ENCODE data around the gene UACA. TPM values are rescaled to one million over a fixed set of nuclear protein-coding genes. Genes with fewer than 3 reads are reported as not detected.

UACA gene
- total and polyA plus RNA-seq, 2 experiments from 2014 or later, result 127 to 155 TPM

DNA sequence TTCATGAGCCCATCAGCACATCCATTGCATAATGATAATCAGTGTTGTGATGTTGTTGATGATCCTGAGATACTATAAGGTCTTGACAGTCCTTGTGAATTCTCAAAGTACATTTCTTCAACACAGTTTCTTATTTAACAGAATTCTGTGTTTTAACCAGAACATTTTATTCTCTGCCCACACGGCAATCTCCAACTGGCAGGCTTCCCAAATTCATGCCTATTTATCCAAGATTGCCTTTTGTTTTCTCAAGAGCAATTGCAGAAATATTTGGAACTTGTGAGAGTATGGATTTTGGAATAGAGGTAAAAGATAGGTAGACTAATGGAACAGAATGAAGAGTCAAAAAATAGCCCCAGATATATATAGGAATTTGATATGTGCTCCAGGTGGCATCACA lies 116.0 kb downstream of the UACA start:
- peaks cover 6% of the 10 kb centered on the region for H3K4me1 ChIP-seq (ENCODE audit: low read depth)
- H3K36me3 ChIP-seq, result no peaks in the 10 kb centered on the region
- TF ChIP-seq, protein P1, sequence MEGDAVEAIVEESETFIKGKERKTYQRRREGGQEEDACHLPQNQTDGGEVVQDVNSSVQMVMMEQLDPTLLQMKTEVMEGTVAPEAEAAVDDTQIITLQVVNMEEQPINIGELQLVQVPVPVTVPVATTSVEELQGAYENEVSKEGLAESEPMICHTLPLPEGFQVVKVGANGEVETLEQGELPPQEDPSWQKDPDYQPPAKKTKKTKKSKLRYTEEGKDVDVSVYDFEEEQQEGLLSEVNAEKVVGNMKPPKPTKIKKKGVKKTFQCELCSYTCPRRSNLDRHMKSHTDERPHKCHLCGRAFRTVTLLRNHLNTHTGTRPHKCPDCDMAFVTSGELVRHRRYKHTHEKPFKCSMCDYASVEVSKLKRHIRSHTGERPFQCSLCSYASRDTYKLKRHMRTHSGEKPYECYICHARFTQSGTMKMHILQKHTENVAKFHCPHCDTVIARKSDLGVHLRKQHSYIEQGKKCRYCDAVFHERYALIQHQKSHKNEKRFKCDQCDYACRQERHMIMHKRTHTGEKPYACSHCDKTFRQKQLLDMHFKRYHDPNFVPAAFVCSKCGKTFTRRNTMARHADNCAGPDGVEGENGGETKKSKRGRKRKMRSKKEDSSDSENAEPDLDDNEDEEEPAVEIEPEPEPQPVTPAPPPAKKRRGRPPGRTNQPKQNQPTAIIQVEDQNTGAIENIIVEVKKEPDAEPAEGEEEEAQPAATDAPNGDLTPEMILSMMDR (IDR thresholded peaks at IDR 0.05; ENCODE audit: low read depth, low read length), result no peak
- peak in 1 of 2 donors; percentile 12 for DNase-seq (ENCODE audit: low read depth in 1 of 2, low spot score in 1 of 2)
- no peaks in the 10 kb centered on the region for H3K27me3 ChIP-seq
- H3K27ac ChIP-seq, result no peak overlapping the region
- H3K9me3 ChIP-seq (ENCODE audit: low read depth), result no peaks in the 10 kb centered on the region
- H3K4me3 ChIP-seq, result no peak overlapping the region

GRCh38 chr15:70646169-70646568 lies 117.2 kb downstream of the UACA start:
- Histone ChIP-seq H3K27ac (no peak overlapping the region), H3K9me3 (ENCODE audit: low read depth) (no peaks in the 10 kb centered on the region), H3K27me3 (no peaks in the 10 kb centered on the region), H3K4me1 (ENCODE audit: low read depth) (peaks cover 3% of the 10 kb centered on the region), H3K4me3 (no peak overlapping the region), H3K36me3 (no peaks in the 10 kb centered on the region)
- TF ChIP-seq, protein P1 (IDR thresholded peaks at IDR 0.05; ENCODE audit: low read depth, low read length), result no peak
- DNase-seq (ENCODE audit: low read depth in 1 of 2, low spot score in 1 of 2), result no peak

- peaks cover 3% of the 10 kb centered on the region for H3K4me1 ChIP-seq (ENCODE audit: low read depth)
- H3K9me3 ChIP-seq (ENCODE audit: low read depth), result no peaks in the 10 kb centered on the region
- TF ChIP-seq, protein P1 (IDR thresholded peaks at IDR 0.05; ENCODE audit: low read depth, low read length), result no peak
- DNase-seq (ENCODE audit: low read depth in 1 of 2, low spot score in 1 of 2), result peak in 1 of 2 donors; percentile 27
- no peak overlapping the region for H3K27ac ChIP-seq
- no peaks in the 10 kb centered on the region for H3K27me3 ChIP-seq
- no peak overlapping the region for H3K4me3 ChIP-seq
- no peaks in the 10 kb centered on the region for H3K36me3 ChIP-seq
Observed at GRCh38 chr15:70643783-70644125, 119.6 kb downstream of the UACA start.

GRCh38 chr15:70643106-70643782 lies 120.1 kb downstream of the UACA start:
- Histone ChIP-seq H3K27ac (no peak overlapping the region), H3K9me3 (ENCODE audit: low read depth) (no peaks in the 10 kb centered on the region), H3K36me3 (no peaks in the 10 kb centered on the region), H3K4me1 (ENCODE audit: low read depth) (peaks cover 3% of the 10 kb centered on the region), H3K4me3 (no peak overlapping the region), H3K27me3 (no peaks in the 10 kb centered on the region)
- TF ChIP-seq, protein P1 (IDR thresholded peaks at IDR 0.05; ENCODE audit: low read depth, low read length), result no peak
- DNase-seq (ENCODE audit: low read depth in 1 of 2, low spot score in 1 of 2), result no peak

DNA sequence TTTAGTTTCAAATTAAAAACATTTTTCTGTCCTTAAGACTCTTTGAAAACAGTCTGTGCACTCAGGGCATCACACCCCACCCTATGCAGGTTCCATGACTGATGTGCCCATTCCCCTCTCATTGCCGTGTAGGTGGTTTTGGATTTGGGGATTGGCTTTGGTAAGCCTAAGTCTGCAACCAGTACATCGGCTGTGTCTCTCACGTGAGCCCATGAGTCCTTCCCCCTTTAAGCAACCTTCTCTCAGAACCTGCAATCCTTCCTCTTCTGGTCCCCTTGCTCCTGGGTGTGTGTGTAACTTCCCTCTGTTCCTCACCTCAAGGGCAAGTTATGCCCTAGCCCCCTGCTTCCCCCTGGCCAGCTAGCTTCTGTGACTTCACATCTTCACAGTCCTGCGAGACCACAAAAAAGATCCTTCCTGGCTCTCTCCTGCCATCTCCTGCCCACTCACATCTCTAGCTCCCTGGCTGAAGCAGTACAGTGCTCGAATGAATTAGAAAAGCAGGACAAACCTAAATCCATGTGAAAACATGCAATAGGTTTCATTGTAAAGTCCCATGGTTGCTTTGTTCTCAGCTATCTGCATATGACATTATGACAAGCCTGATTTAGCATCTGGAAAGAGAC lies 126.7 kb downstream of the UACA start:
- Histone ChIP-seq H3K27ac (no peak overlapping the region), H3K4me1 (ENCODE audit: low read depth) (peaks cover 11% of the 10 kb centered on the region), H3K9me3 (ENCODE audit: low read depth) (no peaks in the 10 kb centered on the region), H3K4me3 (no peak overlapping the region), H3K27me3 (no peaks in the 10 kb centered on the region), H3K36me3 (no peaks in the 10 kb centered on the region)
- peak; percentile 14 to 47 for DNase-seq (ENCODE audit: low read depth in 1 of 2, low spot score in 1 of 2)
- TF ChIP-seq, protein P1 (IDR thresholded peaks at IDR 0.05; ENCODE audit: low read depth, low read length), result peak; percentile 52
